Neural cell (in vitro differentiated cells): ENCODE results near the gene ITFG2. TPM values are rescaled to one million over a fixed set of nuclear protein-coding genes. Genes with fewer than 3 reads are reported as not detected.

Source experiments
- H2AFZ ChIP-seq: fragments of 200-600, 300-800 bp; sonication (generic), shearing (Covaris generic); 2 replicates; pipeline ENCODE4 v1.6.0; 2014; ENCODE audit warnings: low read depth, mild to moderate bottlenecking, antibody characterized with exemption, low read length, moderate library complexity
- H3F3A ChIP-seq: fragments of 200-600 bp; shearing (Covaris generic); 2 replicates; pipeline ENCODE4 v1.6.1; 2016; ENCODE audit warnings: mild to moderate bottlenecking, moderate library complexity, mixed read lengths, antibody characterized with exemption, low read length; ENCODE audit not compliant: insufficient read depth, poor library complexity, severe bottlenecking
- H3K27ac ChIP-seq: fragments of 200-600, 300-800 bp; sonication (generic), shearing (Covaris generic); 2 replicates; pipeline ENCODE4 v1.5.1; 2014; ENCODE audit warnings: mild to moderate bottlenecking, low read length, moderate library complexity
- H3K27me3 ChIP-seq: fragments of 300-800, 200-600 bp; sonication (generic), shearing (Covaris generic); 2 replicates; pipeline ENCODE4 v1.6.0; 2014; ENCODE audit warnings: mild to moderate bottlenecking, low read depth, low read length, moderate library complexity; ENCODE audit not compliant: insufficient read depth
- H3K36me3 ChIP-seq: fragments of 300-800, 200-600 bp; sonication (generic), shearing (Covaris generic); 2 replicates; pipeline ENCODE4 v1.5.1; 2014; ENCODE audit warnings: mild to moderate bottlenecking, antibody characterized with exemption, low read length, moderate library complexity; ENCODE audit not compliant: insufficient read depth
- H3K4me2 ChIP-seq: fragments of 300-800, 200-600 bp; sonication (generic), shearing (Covaris generic); 2 replicates; pipeline ENCODE4 v1.6.0; 2014; ENCODE audit warnings: mild to moderate bottlenecking, low read length
- H3K4me3 ChIP-seq: fragments of 300-800, 200-600 bp; sonication (generic), shearing (Covaris generic); 2 replicates; pipeline ENCODE4 v1.5.1; 2014; ENCODE audit warnings: mild to moderate bottlenecking, low read length, moderate library complexity
- H3K79me2 ChIP-seq: fragments of 200-600 bp; shearing (Covaris generic); replicated peaks from 2 replicates; pipeline ENCODE4 v1.6.0; 2014; ENCODE audit warnings: mild to moderate bottlenecking, low read length, moderate library complexity; ENCODE audit not compliant: insufficient read depth
- H3K9ac ChIP-seq: fragments of 300-800, 200-600 bp; sonication (generic), shearing (Covaris generic); 2 replicates; pipeline ENCODE4 v1.6.1; 2016; ENCODE audit warnings: mild to moderate bottlenecking, low read length, mixed read lengths
- H3K9me2 ChIP-seq: fragments of 200-600 bp; shearing (Covaris generic); 2 replicates; pipeline ENCODE4 v1.6.1; 2016; ENCODE audit warnings: mild to moderate bottlenecking, low read length, mixed read lengths; ENCODE audit not compliant: insufficient read depth
- H3K9me3 ChIP-seq: fragments of 200-600, 300-800 bp; sonication (generic), shearing (Covaris generic); 2 replicates; pipeline ENCODE4 v1.6.1; 2016; ENCODE audit warnings: mild to moderate bottlenecking, mixed run types, low read length, moderate library complexity, mixed read lengths
- H4K20me1 ChIP-seq: fragments of 200-600 bp; shearing (Covaris generic); 2 replicates; pipeline ENCODE4 v1.6.1; 2016; ENCODE audit warnings: mild to moderate bottlenecking, mixed run types; ENCODE audit not compliant: insufficient read depth
- EP300 ChIP-seq: fragments of 450-650 bp; conservative IDR thresholded peaks from 2 replicates; pipeline ENCODE4 v1.6.1; 2014; ENCODE audit warnings: antibody characterized with exemption, mild to moderate bottlenecking, moderate library complexity; ENCODE audit not compliant: poor library complexity, severe bottlenecking
- EZH2 ChIP-seq: fragments of 200-600, 300-800 bp; shearing (Covaris generic), sonication (generic); IDR thresholded peaks from 2 replicates; pipeline ENCODE4 v1.6.1; 2014; ENCODE audit warnings: antibody characterized with exemption, low read length, borderline replicate concordance, mild to moderate bottlenecking; ENCODE audit not compliant: insufficient read depth, poor library complexity, severe bottlenecking
- MXI1 ChIP-seq: fragments of 450-650 bp; conservative IDR thresholded peaks from 2 replicates; pipeline ENCODE4 v1.6.1; 2014; ENCODE audit warnings: antibody characterized with exemption, mild to moderate bottlenecking; ENCODE audit not compliant: poor library complexity, severe bottlenecking
- POLR2AphosphoS5 ChIP-seq: IDR thresholded peaks from 2 replicates; pipeline ENCODE4 v1.6.1; 2012
- RAD21 ChIP-seq: fragments of 450-650 bp; conservative IDR thresholded peaks from 2 replicates; pipeline ENCODE4 v1.6.1; 2014; ENCODE audit warnings: antibody characterized with exemption, mild to moderate bottlenecking, moderate library complexity
- SMC3 ChIP-seq: fragments of 450-650 bp; conservative IDR thresholded peaks from 2 replicates; pipeline ENCODE4 v1.6.1; 2014; ENCODE audit warnings: antibody characterized with exemption, mild to moderate bottlenecking, moderate library complexity; ENCODE audit not compliant: poor library complexity
- TAF1 ChIP-seq: IDR thresholded peaks from 2 replicates; pipeline ENCODE4 v1.6.1; 2012; ENCODE audit warnings: low read depth
- polyA plus RNA-seq: library from polyadenylated mRNA; depleted of rRNA; stranded (reverse); fragments of >200 nt; gene quantifications from 2 replicates; pipeline ENCODE4 v1.2.3, GENCODE V29; 2014
- TF ChIP-seq, protein P1 (sequence below): fragments of 450-650 bp; IDR thresholded peaks from 2 replicates; pipeline ENCODE4 v1.5.1; 2014; ENCODE audit warnings: antibody characterized with exemption, mild to moderate bottlenecking, moderate library complexity; ENCODE audit not compliant: poor library complexity, severe bottlenecking
- TF ChIP-seq, protein P2 (sequence below): IDR thresholded peaks from 2 replicates; pipeline ENCODE4 v1.6.1; 2012; ENCODE audit warnings: borderline replicate concordance

ITFG2 gene
- polyA plus RNA-seq, 1 donor from 2014 or later, result 22.2 TPM

DNA sequence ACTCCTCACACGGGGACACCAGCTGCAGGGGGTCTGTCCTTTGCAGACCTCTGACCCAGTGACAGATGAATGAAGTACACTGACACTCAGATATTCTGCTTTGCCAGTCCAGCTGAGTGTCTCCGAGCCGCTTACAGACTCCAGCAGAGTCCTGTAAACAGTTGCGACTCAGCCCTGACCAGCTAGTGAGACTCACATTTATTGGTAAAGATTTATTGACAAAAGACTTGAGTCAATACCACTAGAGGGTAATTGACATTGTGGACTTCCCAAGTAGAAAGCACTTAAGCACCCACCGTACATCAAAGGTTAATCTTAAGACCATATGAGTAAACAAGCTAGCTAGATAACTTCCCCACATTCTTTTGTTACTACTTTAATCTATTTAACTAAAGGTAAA, 27.5 kb upstream of the ITFG2 start:
- no peak overlapping the region for H2AFZ ChIP-seq
- no peaks in the 10 kb centered on the region for H3K27me3 ChIP-seq
- H3K79me2 ChIP-seq, result no peaks in the 10 kb centered on the region
- no peak overlapping the region for H3K4me2 ChIP-seq
- H3K4me3 ChIP-seq, result no peak overlapping the region
- TF ChIP-seq EP300, result no peak
- no peak for TF ChIP-seq MXI1
- TF ChIP-seq SMC3, result no peak
- TF ChIP-seq, protein P1, sequence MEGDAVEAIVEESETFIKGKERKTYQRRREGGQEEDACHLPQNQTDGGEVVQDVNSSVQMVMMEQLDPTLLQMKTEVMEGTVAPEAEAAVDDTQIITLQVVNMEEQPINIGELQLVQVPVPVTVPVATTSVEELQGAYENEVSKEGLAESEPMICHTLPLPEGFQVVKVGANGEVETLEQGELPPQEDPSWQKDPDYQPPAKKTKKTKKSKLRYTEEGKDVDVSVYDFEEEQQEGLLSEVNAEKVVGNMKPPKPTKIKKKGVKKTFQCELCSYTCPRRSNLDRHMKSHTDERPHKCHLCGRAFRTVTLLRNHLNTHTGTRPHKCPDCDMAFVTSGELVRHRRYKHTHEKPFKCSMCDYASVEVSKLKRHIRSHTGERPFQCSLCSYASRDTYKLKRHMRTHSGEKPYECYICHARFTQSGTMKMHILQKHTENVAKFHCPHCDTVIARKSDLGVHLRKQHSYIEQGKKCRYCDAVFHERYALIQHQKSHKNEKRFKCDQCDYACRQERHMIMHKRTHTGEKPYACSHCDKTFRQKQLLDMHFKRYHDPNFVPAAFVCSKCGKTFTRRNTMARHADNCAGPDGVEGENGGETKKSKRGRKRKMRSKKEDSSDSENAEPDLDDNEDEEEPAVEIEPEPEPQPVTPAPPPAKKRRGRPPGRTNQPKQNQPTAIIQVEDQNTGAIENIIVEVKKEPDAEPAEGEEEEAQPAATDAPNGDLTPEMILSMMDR, result no peak
- TF ChIP-seq, protein P2, sequence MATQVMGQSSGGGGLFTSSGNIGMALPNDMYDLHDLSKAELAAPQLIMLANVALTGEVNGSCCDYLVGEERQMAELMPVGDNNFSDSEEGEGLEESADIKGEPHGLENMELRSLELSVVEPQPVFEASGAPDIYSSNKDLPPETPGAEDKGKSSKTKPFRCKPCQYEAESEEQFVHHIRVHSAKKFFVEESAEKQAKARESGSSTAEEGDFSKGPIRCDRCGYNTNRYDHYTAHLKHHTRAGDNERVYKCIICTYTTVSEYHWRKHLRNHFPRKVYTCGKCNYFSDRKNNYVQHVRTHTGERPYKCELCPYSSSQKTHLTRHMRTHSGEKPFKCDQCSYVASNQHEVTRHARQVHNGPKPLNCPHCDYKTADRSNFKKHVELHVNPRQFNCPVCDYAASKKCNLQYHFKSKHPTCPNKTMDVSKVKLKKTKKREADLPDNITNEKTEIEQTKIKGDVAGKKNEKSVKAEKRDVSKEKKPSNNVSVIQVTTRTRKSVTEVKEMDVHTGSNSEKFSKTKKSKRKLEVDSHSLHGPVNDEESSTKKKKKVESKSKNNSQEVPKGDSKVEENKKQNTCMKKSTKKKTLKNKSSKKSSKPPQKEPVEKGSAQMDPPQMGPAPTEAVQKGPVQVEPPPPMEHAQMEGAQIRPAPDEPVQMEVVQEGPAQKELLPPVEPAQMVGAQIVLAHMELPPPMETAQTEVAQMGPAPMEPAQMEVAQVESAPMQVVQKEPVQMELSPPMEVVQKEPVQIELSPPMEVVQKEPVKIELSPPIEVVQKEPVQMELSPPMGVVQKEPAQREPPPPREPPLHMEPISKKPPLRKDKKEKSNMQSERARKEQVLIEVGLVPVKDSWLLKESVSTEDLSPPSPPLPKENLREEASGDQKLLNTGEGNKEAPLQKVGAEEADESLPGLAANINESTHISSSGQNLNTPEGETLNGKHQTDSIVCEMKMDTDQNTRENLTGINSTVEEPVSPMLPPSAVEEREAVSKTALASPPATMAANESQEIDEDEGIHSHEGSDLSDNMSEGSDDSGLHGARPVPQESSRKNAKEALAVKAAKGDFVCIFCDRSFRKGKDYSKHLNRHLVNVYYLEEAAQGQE, result no peak
- no peak for TF ChIP-seq EZH2
- no peak for TF ChIP-seq TAF1
- no peak for TF ChIP-seq POLR2AphosphoS5
- TF ChIP-seq RAD21, result no peak
- no peaks in the 10 kb centered on the region for H3F3A ChIP-seq
- H3K9me2 ChIP-seq, result no peaks in the 10 kb centered on the region
- no peak overlapping the region for H3K9ac ChIP-seq
- H3K27ac ChIP-seq, result no peak overlapping the region
- H3K36me3 ChIP-seq, result no peaks in the 10 kb centered on the region
- H3K9me3 ChIP-seq, result no peaks in the 10 kb centered on the region
- H4K20me1 ChIP-seq, result no peaks in the 10 kb centered on the region

DNA sequence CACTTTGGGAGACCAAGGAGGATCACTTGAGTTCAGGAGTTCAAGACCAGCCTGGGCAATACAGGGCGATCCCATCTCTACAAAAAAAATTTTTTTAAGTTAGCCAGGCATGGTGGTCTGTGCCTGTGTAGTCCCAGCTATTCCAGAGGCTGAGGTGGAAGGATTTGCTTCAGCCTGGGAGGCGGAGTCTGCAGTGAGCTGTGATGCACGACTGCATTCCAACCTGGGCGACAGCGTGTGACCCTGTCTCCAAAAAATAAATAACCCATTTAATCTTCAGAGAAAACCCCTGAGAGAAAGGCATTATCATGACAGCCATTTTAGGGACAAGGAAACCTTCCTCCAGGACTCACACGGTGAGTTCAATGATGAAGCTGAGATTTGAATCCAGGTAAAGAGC, 21.4 kb upstream of the ITFG2 start:
- Histone ChIP-seq H3K27me3 (no peaks in the 10 kb centered on the region), H3K27ac (no peak overlapping the region), H3K9ac (no peak overlapping the region), H3F3A (peaks cover under 1% of the 10 kb centered on the region), H3K9me2 (no peaks in the 10 kb centered on the region), H4K20me1 (no peaks in the 10 kb centered on the region), H2AFZ (no peak overlapping the region), H3K9me3 (no peaks in the 10 kb centered on the region), H3K79me2 (peaks cover 4% of the 10 kb centered on the region), H3K36me3 (no peaks in the 10 kb centered on the region), H3K4me2 (no peak overlapping the region), H3K4me3 (no peak overlapping the region)
- TF ChIP-seq, protein P1, result no peak
- TF ChIP-seq MXI1, result no peak
- no peak for TF ChIP-seq TAF1
- TF ChIP-seq EZH2, result no peak
- TF ChIP-seq, protein P2, result no peak
- no peak for TF ChIP-seq EP300
- no peak for TF ChIP-seq POLR2AphosphoS5
- no peak for TF ChIP-seq RAD21
- no peak for TF ChIP-seq SMC3
